GM23338 (cell line): ENCODE data around the gene TMC2. TPM values are rescaled to one million over a fixed set of nuclear protein-coding genes. Genes with fewer than 3 reads are reported as not detected.

Source experiments
- ATAC-seq: fragments of 200-7000 bp; cut with Tn5 transposase; 3 replicates; pipeline ENCODE4 v1.9.1; 2020
- DNase-seq: peaks from one replicate; pipeline ENCODE4 v3.0.0-alpha.2; 2015; ENCODE audit warnings: low spot score
- H2AFZ ChIP-seq: fragments of 200-600 bp; sonication (generic); 2 replicates; pipeline ENCODE4 v1.8.0; 2016; ENCODE audit warnings: antibody characterized with exemption, mild to moderate bottlenecking, moderate library complexity
- H3F3A ChIP-seq: fragments of 200-600 bp; sonication (generic); replicated peaks from 2 replicates; pipeline ENCODE4 v1.8.0; 2017; ENCODE audit warnings: antibody characterized with exemption, mixed run types, low read depth
- H3K27ac ChIP-seq: fragments of 200-600 bp; sonication (generic); 2 replicates; pipeline ENCODE4 v1.6.1; 2016; ENCODE audit warnings: low read depth
- H3K27me3 ChIP-seq: fragments of 200-600 bp; sonication (generic); 2 replicates; pipeline ENCODE4 v1.8.0; 2016; ENCODE audit warnings: mild to moderate bottlenecking, mixed run types, moderate library complexity; ENCODE audit not compliant: insufficient read depth
- H3K36me3 ChIP-seq: fragments of 200-600 bp; sonication (generic); 2 replicates; pipeline ENCODE4 v1.8.0; 2016; ENCODE audit warnings: mild to moderate bottlenecking; ENCODE audit not compliant: insufficient read depth
- H3K4me1 ChIP-seq: fragments of 200-600 bp; sonication (generic); 2 replicates; pipeline ENCODE4 v1.8.0; 2016; ENCODE audit warnings: mild to moderate bottlenecking, moderate library complexity; ENCODE audit not compliant: insufficient read depth
- H3K4me2 ChIP-seq: fragments of 200-600 bp; sonication (generic); 2 replicates; pipeline ENCODE4 v1.7.1; 2017; ENCODE audit warnings: mixed run types
- H3K4me3 ChIP-seq: fragments of 200-600 bp; sonication (generic); 2 replicates; pipeline ENCODE4 v1.6.1; 2016; ENCODE audit warnings: mixed run types
- H3K79me2 ChIP-seq: fragments of 200-600 bp; sonication (generic); replicated peaks from 2 replicates; pipeline ENCODE4 v1.8.0; 2017; ENCODE audit warnings: mild to moderate bottlenecking; ENCODE audit not compliant: insufficient read depth
- H3K9me2 ChIP-seq: fragments of 200-600 bp; sonication (generic); 2 replicates; pipeline ENCODE4 v1.8.0; 2017; ENCODE audit not compliant: insufficient read depth
- H4K20me1 ChIP-seq: fragments of 200-600 bp; sonication (generic); replicated peaks from 2 replicates; pipeline ENCODE4 v1.8.0; 2017; ENCODE audit warnings: mild to moderate bottlenecking; ENCODE audit not compliant: insufficient read depth
- H3K27ac Mint-ChIP-seq: 2 replicates; pipeline ENCODE4 v1.8.0; 2020; ENCODE audit warnings: inconsistent platforms, mild to moderate bottlenecking, moderate library complexity, mixed read lengths
- H3K27me3 Mint-ChIP-seq: 3 replicates; pipeline ENCODE4 v1.8.0; 2022; ENCODE audit warnings: low read depth, mild to moderate bottlenecking, moderate library complexity, mixed read lengths, inconsistent platforms; ENCODE audit not compliant: insufficient read depth, poor library complexity
- H3K36me3 Mint-ChIP-seq: 3 replicates; pipeline ENCODE4 v1.8.0; 2021; ENCODE audit warnings: low read depth, mild to moderate bottlenecking, inconsistent platforms, moderate library complexity, mixed read lengths
- H3K4me1 Mint-ChIP-seq: 3 replicates; pipeline ENCODE4 v1.8.0; 2020; ENCODE audit warnings: mild to moderate bottlenecking, inconsistent platforms, mixed read lengths
- H3K4me3 Mint-ChIP-seq: 3 replicates; pipeline ENCODE4 v1.8.0; 2021; ENCODE audit warnings: moderate library complexity, mild to moderate bottlenecking, inconsistent platforms, mixed read lengths
- H3K9me3 Mint-ChIP-seq: 3 replicates; pipeline ENCODE4 v1.8.0; 2020; ENCODE audit warnings: moderate library complexity, mild to moderate bottlenecking, inconsistent platforms, mixed read lengths
- CREB1 ChIP-seq: fragments of 250-450 bp; sonication (Bioruptor Pico); IDR thresholded peaks from 2 replicates; pipeline ENCODE4 v1.5.0; 2020; ENCODE audit warnings: low read depth, mild to moderate bottlenecking, moderate library complexity
- CTCF ChIP-seq, 2 experiments: fragments of 200-600 bp in 1 of 2; sonication (generic) in 1 of 2; conservative IDR thresholded peaks; 2 replicates each; pipeline versions ENCODE4 v1.5.1 to v1.6.1; 2016 to 2017; ENCODE audit warnings: antibody characterized with exemption in 2 of 2, low read depth in 2 of 2, mild to moderate bottlenecking in 2 of 2, moderate library complexity in 1 of 2
- ETS1 ChIP-seq: IDR thresholded peaks from 2 replicates; pipeline ENCODE4 v1.6.1; 2016; ENCODE audit warnings: antibody characterized with exemption
- EZH2 ChIP-seq: fragments of 200-600 bp; sonication (generic); IDR thresholded peaks from one replicate; pipeline ENCODE4 v1.8.0; 2017; ENCODE audit warnings: antibody characterized with exemption, mild to moderate bottlenecking, low read depth; ENCODE audit not compliant: unreplicated experiment
- EZH2phosphoT487 ChIP-seq: fragments of 200-600 bp; sonication (generic); IDR thresholded peaks from one replicate; pipeline ENCODE4 v1.8.1; 2018; ENCODE audit warnings: antibody characterized with exemption; ENCODE audit not compliant: unreplicated experiment
- JUNB ChIP-seq: IDR thresholded peaks from one replicate; pipeline ENCODE4 v1.6.1; 2016; ENCODE audit warnings: antibody characterized with exemption; ENCODE audit not compliant: unreplicated experiment
- NANOG ChIP-seq: IDR thresholded peaks from 2 replicates; pipeline ENCODE4 v1.6.1; 2016; ENCODE audit warnings: antibody characterized with exemption, borderline replicate concordance
- POLR2AphosphoS5 ChIP-seq: IDR thresholded peaks from 2 replicates; pipeline ENCODE4 v1.6.1; 2016; ENCODE audit warnings: antibody characterized with exemption, low read depth
- REST ChIP-seq: IDR thresholded peaks from one replicate; pipeline ENCODE4 v1.6.1; 2018; ENCODE audit warnings: antibody characterized with exemption; ENCODE audit not compliant: unreplicated experiment
- STAT1 ChIP-seq: IDR thresholded peaks from one replicate; pipeline ENCODE4 v1.6.1; 2016; ENCODE audit warnings: antibody characterized with exemption; ENCODE audit not compliant: unreplicated experiment
- ZNF114 ChIP-seq: fragments of 250-450 bp; sonication (Bioruptor Pico); IDR thresholded peaks from 2 replicates; pipeline ENCODE4 v1.5.0; 2020; ENCODE audit warnings: mild to moderate bottlenecking, moderate library complexity
- ZNF331 ChIP-seq: fragments of 250-450 bp; sonication (Bioruptor Pico); IDR thresholded peaks from 2 replicates; pipeline ENCODE4 v1.5.0; 2020; ENCODE audit warnings: low read depth, mild to moderate bottlenecking, moderate library complexity
- ZNF462 ChIP-seq: fragments of 250-450 bp; sonication (Bioruptor Pico); IDR thresholded peaks from 2 replicates; pipeline ENCODE4 v1.5.0; 2020; ENCODE audit warnings: mild to moderate bottlenecking, moderate library complexity
- polyA plus RNA-seq: library from polyadenylated mRNA; unstranded; fragments of >200 nt; fragmentation: Nextera tagmentation; extraction: Ambion mirVana; gene quantifications from 2 replicates; pipeline ENCODE4 v1.2.1, GENCODE V29; 2016
- total RNA-seq: library from RNA; depleted of rRNA; stranded (reverse); fragments of >200 nt; shearing (Covaris generic); gene quantifications from 2 replicates; pipeline ENCODE4 v1.2.3, GENCODE V29; 2014

Gene TMC2
- total and polyA plus RNA-seq, 2 experiments from 2014 or later: not detected

- H3K4me3 Mint-ChIP-seq: no peak overlapping the region
- no peaks in the 10 kb centered on the region for H3K4me1 Mint-ChIP-seq
- Histone ChIP-seq H3K27ac (no peak overlapping the region), H3K4me1 (no peaks in the 10 kb centered on the region), H3K4me2 (no peak overlapping the region), H3K9me2 (0 out of 2 replicates have a peak, but pooled peaks cover 6% of the 10 kb centered on the region), H3F3A (no peaks in the 10 kb centered on the region), H3K79me2 (no peaks in the 10 kb centered on the region), H3K4me3 (no peak overlapping the region), H3K27me3 (no peaks in the 10 kb centered on the region), H4K20me1 (no peaks in the 10 kb centered on the region), H3K36me3 (no peaks in the 10 kb centered on the region), H2AFZ (no peak overlapping the region)
- DNase-seq (no peak), ATAC-seq (no peak)
- H3K36me3 Mint-ChIP-seq: peaks cover 4% of the 10 kb centered on the region; the same call in 2 of the 3 replicates
- peaks cover 4% of the 10 kb centered on the region for H3K27me3 Mint-ChIP-seq
- TF ChIP-seq ETS1: no peak
- TF ChIP-seq REST: no peak
- TF ChIP-seq CTCF (conservative IDR thresholded peaks at IDR 0.05; ENCODE audit: low read depth in 2 of 2): no peak
- no peak for TF ChIP-seq CREB1 (CRISPR knock-in tag)
- no peak for TF ChIP-seq STAT1
- no peak for TF ChIP-seq NANOG
- no peak for TF ChIP-seq ZNF114 (CRISPR knock-in tag)
- TF ChIP-seq POLR2AphosphoS5: no peak
- TF ChIP-seq ZNF331: no peak
- TF ChIP-seq EZH2: no peak
- no peak for TF ChIP-seq ZNF462 (CRISPR knock-in tag)
- no peak for TF ChIP-seq JUNB
- no peak for TF ChIP-seq EZH2phosphoT487
- H3K27ac Mint-ChIP-seq: no peak overlapping the region
- peaks cover 9% of the 10 kb centered on the region for H3K9me3 Mint-ChIP-seq
These were observed 75.7 kb downstream of the TMC2 start for GRCh38 chr20:2612073-2612472.
